B cell (primary cell): Measurements from ENCODE around the gene ERBB4. TPM values are rescaled to one million over a fixed set of nuclear protein-coding genes. Genes with fewer than 3 reads are reported as not detected.

Experiments used
- ATAC-seq: fragments of 200-7000 bp; cut with Tn5 transposase; one replicate; pipeline ENCODE4 v1.10.0; 2021; ENCODE audit warnings: low read depth, mild to moderate bottlenecking, moderate number of reproducible peaks, moderate library complexity
- CTCF ChIA-PET: fragments of 350-600 bp; sonication (Branson Sonifier 250); formaldehyde crosslinking; loops from one replicate; lab custom pipeline; 2021; ENCODE audit warnings: antibody characterized with exemption, inconsistent platforms; lab: Charles Lee
- POLR2A ChIA-PET: fragments of 350-600 bp; sonication (Branson Sonifier 250); formaldehyde crosslinking; loops from one replicate; lab custom pipeline; 2021; ENCODE audit warnings: antibody characterized with exemption; lab: Charles Lee
- DNase-seq: peaks from one replicate; pipeline ENCODE4 v3.0.0; 2013
- H2AFZ ChIP-seq: 2 replicates; pipeline ENCODE4 v1.6.1; 2012; ENCODE audit warnings: mild to moderate bottlenecking, low read depth, low read length; ENCODE audit not compliant: insufficient read depth, poor library complexity, severe bottlenecking
- H3K27ac ChIP-seq, 2 donors: 1 replicate in 1 of 2; 2 replicates in 1 of 2; pipeline ENCODE4 v1.5.1; 2012 to 2013; ENCODE audit warnings: low read length in 2 of 2, mild to moderate bottlenecking in 2 of 2, moderate library complexity in 1 of 2
- H3K27me3 ChIP-seq, 4 experiments: fragments of 200-600 bp in 1 of 4; sonication (generic) in 1 of 4; replicated peaks in 1 of 4; 1 replicate in 2 of 4; 2 replicates in 2 of 4; pipeline versions ENCODE4 v1.6.1 to v1.7.0; 2013 to 2016; ENCODE audit warnings: low read length in 3 of 4, mild to moderate bottlenecking in 2 of 4, mixed read lengths in 1 of 4, moderate library complexity in 1 of 4; ENCODE audit not compliant: insufficient read depth in 4 of 4, control insufficient read depth in 3 of 4; ENCODE audit errors: control extremely low read depth in 1 of 4
- H3K36me3 ChIP-seq, 2 experiments: replicated peaks in 1 of 2; 1 replicate in 1 of 2; 2 replicates in 1 of 2; pipeline versions ENCODE4 v1.6.1 to v1.7.1; 2013; ENCODE audit warnings: low read length in 1 of 2; ENCODE audit not compliant: insufficient read depth in 2 of 2, control insufficient read depth in 1 of 2; ENCODE audit errors: control extremely low read depth in 1 of 2, extremely low read depth in 1 of 2
- H3K4me1 ChIP-seq, 2 donors: fragments of 200-600 bp in 1 of 2; sonication (generic) in 1 of 2; 1 replicate in 1 of 2; 2 replicates in 1 of 2; pipeline versions ENCODE4 v1.5.1 to v1.6.1; 2013 to 2017; ENCODE audit warnings: low read length in 2 of 2; ENCODE audit not compliant: control insufficient read depth in 2 of 2, insufficient read depth in 2 of 2
- H3K4me2 ChIP-seq: replicated peaks from 2 replicates; pipeline ENCODE3; 2012; ENCODE audit warnings: mild to moderate bottlenecking, low read depth, low read length; ENCODE audit not compliant: poor library complexity, severe bottlenecking
- H3K4me3 ChIP-seq, 5 experiments: fragments of 200-600 bp in 1 of 5; sonication (generic) in 1 of 5; 1 replicate in 3 of 5; 2 replicates in 2 of 5; pipeline versions ENCODE4 v1.5.1 to v1.7.0; 2011 to 2016; ENCODE audit warnings: low read length in 4 of 5, mild to moderate bottlenecking in 4 of 5, low read depth in 2 of 5, control low read depth in 1 of 5, moderate library complexity in 1 of 5; ENCODE audit not compliant: insufficient read depth in 1 of 5; ENCODE audit errors: control extremely low read depth in 1 of 5, extremely low read depth in 1 of 5
- H3K79me2 ChIP-seq: fragments of 200-600 bp; sonication (generic); one replicate; pipeline ENCODE4 v1.6.0; 2016; ENCODE audit warnings: low read length; ENCODE audit not compliant: control insufficient read depth, insufficient read depth
- H3K9ac ChIP-seq: fragments of 200-600 bp; sonication (generic); 2 replicates; pipeline ENCODE4 v1.6.1; 2017; ENCODE audit warnings: mild to moderate bottlenecking, low read length, moderate library complexity
- H3K9me3 ChIP-seq, 3 donors: one replicate each; pipeline versions ENCODE4 v1.6.1 to v1.7.1; 2013; ENCODE audit warnings: low read length in 2 of 3; ENCODE audit not compliant: control insufficient read depth in 2 of 3, insufficient read depth in 1 of 3; ENCODE audit errors: control extremely low read depth in 1 of 3
- H4K20me1 ChIP-seq: 2 replicates; pipeline ENCODE4 v1.6.0; 2012; ENCODE audit warnings: mild to moderate bottlenecking, low read length; ENCODE audit not compliant: insufficient read depth, control insufficient read depth, poor library complexity, severe bottlenecking
- H3K27ac Mint-ChIP-seq: one replicate; pipeline ENCODE4 v1.8.0; 2021; ENCODE audit warnings: mixed read lengths
- H3K27me3 Mint-ChIP-seq: one replicate; pipeline ENCODE4 v1.8.0; 2021; ENCODE audit warnings: mixed read lengths
- H3K4me1 Mint-ChIP-seq: one replicate; pipeline ENCODE4 v1.8.0; 2021; ENCODE audit warnings: mixed read lengths
- H3K4me3 Mint-ChIP-seq: one replicate; pipeline ENCODE4 v1.8.0; 2021; ENCODE audit warnings: mixed read lengths
- H3K9me3 Mint-ChIP-seq: one replicate; pipeline ENCODE4 v1.8.0; 2022; ENCODE audit warnings: mixed read lengths; ENCODE audit not compliant: insufficient read depth
- EZH2 ChIP-seq: IDR thresholded peaks from 2 replicates; pipeline ENCODE4 v1.6.1; 2012; ENCODE audit warnings: borderline replicate concordance, low read depth, mild to moderate bottlenecking, moderate library complexity, low read length; ENCODE audit not compliant: insufficient read depth, poor library complexity, severe bottlenecking
- WGBS: methylation state at CpG from one replicate; pipeline ENCODE4 v1.1.5; 2013; ENCODE audit warnings: missing lambda C conversion rate; ENCODE audit not compliant: insufficient coverage; 5-methylcytosine and 5-hydroxymethylcytosine counted together
- intact Hi-C: fragments of 100-400 bp; cut with micrococcal nuclease; formaldehyde crosslinking; loops from one replicate; pipeline ENCODE4 v1.10.0; 2022
- polyA plus RNA-seq: library from polyadenylated mRNA; depleted of rRNA; stranded (reverse); fragments of >200 nt; gene quantifications from 2 replicates; pipeline ENCODE4 v1.2.3, GENCODE V29; 2012
- total RNA-seq, 2 donors: library from RNA; stranded (reverse); fragments of 120-200 nt in 1 of 2; gene quantifications; 1 replicate in 1 of 2; 2 replicates in 1 of 2; pipeline versions ENCODE4 v1.2.3 to v1.2.4, GENCODE V29; 2013 to 2022
- TF ChIP-seq, protein P1 (sequence below): fragments of 200-600 bp; IDR thresholded peaks from one replicate; pipeline ENCODE4 v1.8.0; 2022; ENCODE audit warnings: antibody characterized with exemption, mild to moderate bottlenecking

ERBB4 gene
- total and polyA plus RNA-seq, 2 donors (not counting 1 experiment from before 2014, with no cell fraction given): not detected

DNA sequence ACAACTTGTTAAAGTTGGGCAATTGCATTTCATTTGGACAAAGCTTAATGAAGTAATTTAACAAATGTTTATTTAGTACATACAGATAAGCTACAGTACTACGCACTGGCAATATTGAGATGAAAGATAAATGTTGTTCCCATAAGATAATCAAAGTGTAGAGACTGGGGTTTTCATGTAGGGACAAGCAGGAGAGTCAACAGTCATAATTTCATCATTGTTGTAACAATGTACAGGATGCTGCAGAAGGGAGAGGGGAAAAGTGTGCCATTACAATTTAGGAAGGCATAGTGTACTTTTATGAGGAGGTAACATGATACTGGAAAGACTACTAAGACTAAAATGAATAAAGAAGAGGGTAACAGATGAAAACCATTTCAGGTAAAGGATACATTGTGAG lies 441.6 kb downstream of the ERBB4 start:
- no peak for DNase-seq
- ChIA-PET CTCF (no interaction called here), POLR2A (no interaction called here)
- Histone ChIP-seq H3K9me3 (no peaks in the 10 kb centered on the region), H3K4me2 (no peak overlapping the region), H3K4me3 (no peak overlapping the region), H3K27me3 (no peaks in the 10 kb centered on the region), H3K9ac (no peak overlapping the region), H3K4me1 (no peaks in the 10 kb centered on the region), H4K20me1 (no peaks in the 10 kb centered on the region), H3K79me2 (no peaks in the 10 kb centered on the region), H2AFZ (no peak overlapping the region), H3K27ac (no peak overlapping the region), H3K36me3 (no peaks in the 10 kb centered on the region)
- WGBS: no CpG with 5 or more reads among the region's 1 CpG
- Mint-ChIP-seq H3K4me1 (no peaks in the 10 kb centered on the region), H3K27me3 (no peaks in the 10 kb centered on the region), H3K4me3 (no peak overlapping the region), H3K9me3 (no peaks in the 10 kb centered on the region), H3K27ac (no peak overlapping the region)
- no peak for ATAC-seq
- intact Hi-C loops: no loop called here
- TF ChIP-seq EZH2: no peak
- TF ChIP-seq, protein P1, sequence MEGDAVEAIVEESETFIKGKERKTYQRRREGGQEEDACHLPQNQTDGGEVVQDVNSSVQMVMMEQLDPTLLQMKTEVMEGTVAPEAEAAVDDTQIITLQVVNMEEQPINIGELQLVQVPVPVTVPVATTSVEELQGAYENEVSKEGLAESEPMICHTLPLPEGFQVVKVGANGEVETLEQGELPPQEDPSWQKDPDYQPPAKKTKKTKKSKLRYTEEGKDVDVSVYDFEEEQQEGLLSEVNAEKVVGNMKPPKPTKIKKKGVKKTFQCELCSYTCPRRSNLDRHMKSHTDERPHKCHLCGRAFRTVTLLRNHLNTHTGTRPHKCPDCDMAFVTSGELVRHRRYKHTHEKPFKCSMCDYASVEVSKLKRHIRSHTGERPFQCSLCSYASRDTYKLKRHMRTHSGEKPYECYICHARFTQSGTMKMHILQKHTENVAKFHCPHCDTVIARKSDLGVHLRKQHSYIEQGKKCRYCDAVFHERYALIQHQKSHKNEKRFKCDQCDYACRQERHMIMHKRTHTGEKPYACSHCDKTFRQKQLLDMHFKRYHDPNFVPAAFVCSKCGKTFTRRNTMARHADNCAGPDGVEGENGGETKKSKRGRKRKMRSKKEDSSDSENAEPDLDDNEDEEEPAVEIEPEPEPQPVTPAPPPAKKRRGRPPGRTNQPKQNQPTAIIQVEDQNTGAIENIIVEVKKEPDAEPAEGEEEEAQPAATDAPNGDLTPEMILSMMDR: no peak

DNA sequence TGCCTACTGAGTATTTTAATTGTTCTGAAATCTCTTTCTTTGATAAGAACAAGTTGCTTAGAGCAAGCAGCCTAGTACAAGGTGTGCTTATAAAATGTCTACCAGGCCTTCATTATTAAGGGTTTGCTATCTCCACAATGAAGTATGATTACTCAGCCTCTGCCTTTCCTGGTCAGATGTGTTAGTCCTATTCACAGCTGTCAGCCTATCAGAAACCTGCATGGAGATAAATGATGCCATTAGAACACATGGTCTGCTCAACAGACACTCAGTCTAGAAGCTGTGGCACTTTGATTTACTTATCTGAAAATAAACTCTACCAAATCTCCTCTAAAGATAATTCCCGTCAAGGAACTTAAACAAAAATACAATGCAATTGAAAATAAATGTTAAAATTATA lies 448.7 kb downstream of the ERBB4 start:
- no peak overlapping the region for H3K4me2 ChIP-seq
- H3K36me3 ChIP-seq: no peaks in the 10 kb centered on the region
- H3K27me3 Mint-ChIP-seq: no peaks in the 10 kb centered on the region
- ChIA-PET CTCF (no interaction called here), POLR2A (no interaction called here)
- H3K4me1 ChIP-seq: no peaks in the 10 kb centered on the region
- H3K4me3 ChIP-seq: no peak overlapping the region
- H3K27me3 ChIP-seq: no peaks in the 10 kb centered on the region
- WGBS: no CpG with 5 or more reads among the region's 1 CpG
- no peak for DNase-seq
- TF ChIP-seq EZH2: no peak
- TF ChIP-seq, protein P1: no peak
- no peaks in the 10 kb centered on the region for H3K4me1 Mint-ChIP-seq
- intact Hi-C loops: no loop called here
- H3K4me3 Mint-ChIP-seq: no peak overlapping the region
- H3K79me2 ChIP-seq: no peaks in the 10 kb centered on the region
- H3K27ac Mint-ChIP-seq: no peak overlapping the region
- no peaks in the 10 kb centered on the region for H3K9me3 Mint-ChIP-seq
- no peak for ATAC-seq
- no peak overlapping the region for H3K9ac ChIP-seq
- no peak overlapping the region for H3K27ac ChIP-seq
- no peaks in the 10 kb centered on the region for H4K20me1 ChIP-seq
- H3K9me3 ChIP-seq: no peaks in the 10 kb centered on the region
- H2AFZ ChIP-seq: no peak overlapping the region
